NCI-H146 treated with DMSO at 0.1 percent for 48 hours (cell line): ENCODE measurements around the gene DNAH1.

ENCODE experiments used
- DNase-seq: peaks from one replicate; lab custom pipeline; 2025; ENCODE audit not compliant: unreplicated experiment; lab: John Stamatoyannopoulos, UW

DNAH1 gene

DNA sequence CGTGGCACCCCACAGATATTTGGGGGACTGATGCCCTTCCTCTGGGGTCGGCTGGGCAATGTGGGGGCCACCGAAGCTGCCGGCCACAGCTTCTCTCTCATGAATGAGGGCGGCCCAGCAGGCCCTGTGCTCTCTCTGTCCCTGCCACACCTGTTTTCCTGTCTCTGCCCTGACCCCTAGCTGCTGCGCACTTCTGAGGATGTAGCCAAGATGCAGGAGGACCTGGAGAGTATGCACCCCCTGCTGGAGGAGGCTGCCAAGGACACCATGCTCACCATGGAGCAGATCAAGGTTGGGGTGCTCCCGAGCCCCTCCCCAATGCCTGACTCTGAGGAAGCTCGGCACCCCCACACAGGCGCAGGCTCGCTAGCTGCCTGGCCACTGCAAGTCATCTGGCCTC is 69.0 kb downstream of the DNAH1 start:
- peak; percentile 0 for DNase-seq

DNA sequence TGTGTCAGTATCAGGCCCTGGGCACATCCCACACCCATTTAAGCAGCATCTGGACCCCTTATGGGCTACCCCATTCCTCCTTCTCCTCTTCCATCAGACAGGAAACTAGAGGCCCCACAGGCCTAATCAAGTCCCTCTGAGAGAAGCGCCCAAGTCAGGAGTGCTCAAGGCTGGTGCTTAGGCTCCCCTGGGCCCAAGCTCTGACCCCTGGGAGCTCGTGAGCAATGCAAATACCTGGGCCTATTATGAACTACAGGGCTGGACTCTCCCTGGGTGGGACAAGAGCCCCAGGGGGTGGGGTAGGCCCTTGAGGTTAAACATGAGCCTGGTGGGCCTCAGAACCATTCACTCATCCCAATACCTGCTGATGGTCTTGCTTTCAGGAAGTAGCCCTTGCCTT is 71.4 kb downstream of the DNAH1 start:
- no peak for DNase-seq

GRCh38 chr3:52388348-52388821 is 72.3 kb downstream of the DNAH1 start:
- no peak for DNase-seq

- DNase-seq: no peak
Measured at GRCh38 chr3:52388933-52389332, 72.8 kb downstream of the DNAH1 start.

- no peak for DNase-seq
Measured at GRCh38 chr3:52391096-52391495, 75.0 kb downstream of the DNAH1 start.

GRCh38 chr3:52392216-52392930 is 76.3 kb downstream of the DNAH1 start:
- DNase-seq: no peak

- DNase-seq: peak; percentile 22
Measured at GRCh38 chr3:52393131-52393807, 77.2 kb downstream of the DNAH1 start.

DNA sequence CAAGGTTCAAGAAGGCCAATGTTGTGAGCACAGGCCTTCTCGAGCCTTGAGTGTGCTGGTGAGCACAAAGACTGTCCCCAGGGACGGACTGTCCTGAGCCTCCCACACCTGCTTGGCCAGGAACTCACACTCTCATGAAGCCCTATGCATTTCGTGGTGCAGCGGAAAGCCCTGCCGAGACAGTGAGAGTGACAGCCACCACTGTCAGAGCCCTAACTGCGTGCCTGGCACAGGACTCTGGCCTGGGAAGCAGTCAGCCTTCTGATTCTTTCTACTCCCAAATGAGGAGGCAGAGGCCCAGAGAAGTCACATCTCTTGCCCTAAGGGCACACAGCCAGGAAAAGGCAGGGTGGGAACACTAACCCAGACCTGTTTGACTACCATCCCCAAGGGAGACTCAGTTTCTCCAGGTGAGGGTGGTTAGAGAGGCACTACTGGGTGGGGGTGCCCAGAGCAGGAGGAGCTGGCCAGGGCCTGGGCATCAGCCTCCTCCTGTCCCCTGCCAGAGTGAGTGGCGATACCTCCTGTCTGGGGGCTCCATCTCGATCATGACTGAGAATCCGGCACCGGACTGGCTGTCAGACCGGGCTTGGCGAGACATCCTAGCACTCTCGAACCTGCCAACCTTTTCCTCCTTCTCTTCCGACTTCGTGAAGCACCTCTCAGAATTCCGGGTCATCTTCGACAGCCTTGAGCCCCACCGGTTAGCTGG is 78.0 kb downstream of the DNAH1 start:
- no peak for DNase-seq

- DNase-seq: no peak
Measured at GRCh38 chr3:52394751-52395502, 78.8 kb downstream of the DNAH1 start.

GRCh38 chr3:52395503-52395865 is 79.4 kb downstream of the DNAH1 start:
- DNase-seq: no peak

DNA sequence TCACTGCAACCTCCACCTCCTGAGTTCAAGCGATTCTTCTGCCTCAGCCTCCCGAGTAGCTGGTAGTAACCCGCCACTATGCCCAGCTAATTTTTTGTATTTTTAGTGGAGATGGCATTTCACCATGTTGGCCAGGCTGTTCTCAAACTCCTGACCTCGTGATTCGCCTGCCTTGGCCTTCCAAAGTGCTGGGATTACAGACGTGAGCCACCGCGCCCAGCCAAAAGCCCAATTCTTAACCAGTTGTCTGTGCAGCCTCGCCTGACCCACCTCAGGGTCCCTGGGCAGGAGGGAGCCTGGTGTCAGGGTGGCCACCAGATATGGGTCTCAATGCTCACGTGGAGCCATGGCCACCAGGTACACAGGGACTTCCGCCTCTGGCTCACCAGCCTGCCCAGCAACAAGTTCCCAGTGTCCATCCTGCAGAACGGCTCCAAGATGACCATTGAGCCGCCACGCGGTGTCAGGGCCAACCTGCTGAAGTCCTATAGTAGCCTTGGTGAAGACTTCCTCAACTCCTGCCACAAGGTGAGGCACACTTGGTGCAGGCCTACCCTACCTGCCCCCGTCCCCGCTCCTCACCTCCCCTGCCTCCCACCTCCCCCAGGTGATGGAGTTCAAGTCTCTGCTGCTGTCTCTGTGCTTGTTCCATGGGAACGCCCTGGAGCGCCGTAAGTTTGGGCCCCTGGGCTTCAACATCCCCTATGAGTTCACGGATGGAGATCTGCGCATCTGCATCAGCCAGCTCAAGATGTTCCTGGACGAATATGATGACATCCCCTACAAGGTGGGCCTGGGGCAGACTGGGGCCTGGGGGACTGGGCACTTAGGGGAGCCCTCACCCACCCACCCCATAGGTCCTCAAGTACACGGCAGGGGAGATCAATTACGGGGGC is 80.1 kb downstream of the DNAH1 start:
- DNase-seq: no peak

DNA sequence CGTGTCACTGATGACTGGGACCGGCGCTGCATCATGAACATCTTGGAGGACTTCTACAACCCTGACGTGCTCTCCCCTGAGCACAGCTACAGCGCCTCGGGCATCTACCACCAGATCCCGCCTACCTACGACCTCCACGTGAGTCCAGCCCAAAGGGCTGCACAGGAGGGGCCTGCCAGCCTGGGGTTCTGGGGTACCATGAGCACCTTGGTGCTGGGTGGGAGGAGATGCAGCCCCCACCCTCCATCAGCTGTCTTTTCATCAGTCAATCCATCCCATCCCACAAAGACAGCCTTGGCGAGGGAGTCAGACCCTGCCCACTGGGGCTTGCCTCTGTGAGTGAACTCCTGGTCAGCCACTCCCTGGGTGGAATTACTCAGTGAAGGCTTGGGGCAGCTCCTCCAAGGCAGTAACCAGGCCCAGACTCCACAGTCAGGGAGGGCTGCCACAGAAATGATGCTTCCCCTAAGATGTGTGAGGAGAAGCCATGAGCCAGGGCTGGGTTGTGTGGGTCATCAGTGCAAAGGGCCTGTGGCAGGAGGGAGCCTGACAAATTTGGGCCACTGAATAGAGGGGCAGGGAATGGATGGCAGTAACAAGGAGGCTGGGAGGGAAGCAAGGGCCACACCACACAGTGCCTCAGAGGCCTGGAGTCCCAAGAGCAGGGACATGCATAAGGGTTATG is 80.9 kb downstream of the DNAH1 start:
- DNase-seq: no peak

GRCh38 chr3:52397676-52398399 is 81.7 kb downstream of the DNAH1 start:
- DNase-seq: no peak

DNA sequence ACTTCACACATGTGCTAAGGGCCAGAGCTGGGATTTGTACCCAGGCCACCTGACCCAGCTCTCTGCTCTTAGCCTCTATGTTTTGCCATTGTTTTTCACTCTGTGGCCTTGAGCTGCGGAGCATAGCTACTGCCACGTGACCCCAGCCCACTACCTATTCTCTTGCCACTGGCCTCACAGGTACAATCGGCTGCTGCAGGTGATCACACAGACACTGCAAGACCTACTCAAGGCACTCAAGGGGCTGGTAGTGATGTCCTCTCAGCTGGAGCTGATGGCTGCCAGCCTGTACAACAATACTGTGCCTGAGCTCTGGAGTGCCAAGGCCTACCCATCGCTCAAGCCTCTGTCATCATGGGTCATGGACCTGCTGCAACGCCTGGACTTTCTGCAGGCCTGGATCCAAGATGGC is 82.6 kb downstream of the DNAH1 start:
- no peak for DNase-seq

DNA sequence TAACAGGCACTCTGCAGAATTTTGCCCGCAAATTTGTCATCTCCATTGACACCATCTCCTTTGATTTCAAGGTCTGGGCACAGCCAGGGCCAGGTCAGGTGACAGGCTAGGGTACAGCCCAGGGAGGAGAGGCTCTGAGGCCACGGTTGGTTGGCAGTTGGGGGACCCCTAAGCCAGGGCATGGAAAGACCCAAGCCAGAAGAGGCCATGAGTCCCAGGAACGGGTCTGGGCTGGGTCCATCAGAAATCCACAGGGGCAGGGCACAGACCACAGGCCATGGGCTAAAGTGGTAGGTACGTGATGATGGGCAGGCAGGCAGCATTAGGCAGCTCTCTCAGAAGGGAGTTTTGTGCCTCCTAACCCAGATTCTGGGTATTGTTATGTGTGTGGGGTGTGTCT is 83.0 kb downstream of the DNAH1 start:
- no peak for DNase-seq

- no peak for DNase-seq
Measured at GRCh38 chr3:52399593-52399992, 83.5 kb downstream of the DNAH1 start.

GRCh38 chr3:52400275-52400793 is 84.2 kb downstream of the DNAH1 start:
- no peak for DNase-seq

GRCh38 chr3:52401021-52401420 is 84.9 kb downstream of the DNAH1 start:
- DNase-seq: no peak

- no peak for DNase-seq
Measured at GRCh38 chr3:52401551-52401950, 85.4 kb downstream of the DNAH1 start.
